ENCODE data around the gene CENPB.

DNA sequence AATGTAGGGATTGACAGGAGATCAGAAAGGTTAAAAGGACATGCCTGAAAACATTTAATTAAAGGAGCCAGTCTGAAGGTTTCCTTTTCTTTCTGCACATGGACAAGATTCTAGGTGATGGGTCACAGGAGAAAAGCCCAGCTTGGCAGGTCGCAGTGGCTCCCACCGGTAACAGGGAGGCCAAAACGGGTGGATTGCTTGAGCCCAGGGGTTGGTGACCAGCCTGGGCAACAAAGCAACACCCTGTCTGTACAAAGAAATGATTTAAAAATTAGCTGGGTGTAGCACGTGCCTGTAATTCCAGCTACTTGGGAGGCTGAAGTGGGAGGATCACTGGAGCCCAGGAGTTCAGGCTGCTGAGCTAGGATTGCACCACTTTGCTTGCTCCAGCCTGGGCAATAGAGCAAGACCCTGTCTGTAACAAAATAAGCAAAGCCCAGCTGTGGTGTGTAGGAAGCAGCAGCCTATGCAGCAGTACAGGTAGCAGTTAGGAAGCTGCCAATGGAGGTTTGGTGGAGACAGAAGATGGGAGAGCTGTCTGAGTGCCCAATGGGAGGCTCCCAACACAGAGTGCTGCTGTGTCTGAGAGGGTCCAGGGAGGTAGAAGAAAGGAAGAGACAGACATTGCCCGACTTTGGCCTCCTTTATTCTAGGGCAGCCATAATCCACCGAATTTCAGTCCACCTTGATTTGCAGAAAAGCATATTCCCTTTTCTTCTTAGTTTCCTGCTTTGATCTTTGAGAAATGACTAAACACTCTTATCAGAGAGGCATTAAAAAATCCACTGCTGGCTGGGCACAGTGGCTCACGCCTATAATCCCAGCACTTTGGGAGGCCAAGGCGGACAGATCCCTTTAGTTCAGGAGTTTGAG is 26.7 kb upstream of the CENPB start:
- TF ChIP-seq CTCF (IDR thresholded peaks at IDR 0.05) (no peak), POLR2A (IDR thresholded peaks at IDR 0.05) (no peak)
